Hepatocyte (in vitro differentiated cells): ENCODE measurements around the gene HMGB4. TPM values are rescaled to one million over a fixed set of nuclear protein-coding genes. Genes with fewer than 3 reads are reported as not detected.

Experiments used
- DNase-seq: peaks from one replicate; pipeline ENCODE4 v3.0.0-alpha.2; 2016; ENCODE audit warnings: low spot score
- H2AFZ ChIP-seq: fragments of 200-600 bp; sonication (generic); 2 replicates; pipeline ENCODE4 v1.6.0; 2016; ENCODE audit warnings: antibody characterized with exemption, mild to moderate bottlenecking
- H3K27ac ChIP-seq: fragments of 200-600 bp; sonication (generic); 2 replicates; pipeline ENCODE4 v1.5.1; 2016; ENCODE audit warnings: mild to moderate bottlenecking
- H3K27me3 ChIP-seq: fragments of 200-600 bp; sonication (generic); 2 replicates; pipeline ENCODE4 v1.6.1; 2016
- H3K36me3 ChIP-seq: fragments of 200-600 bp; sonication (generic); replicated peaks from 2 replicates; pipeline ENCODE4 v1.5.1; 2016; ENCODE audit warnings: low read depth; ENCODE audit not compliant: insufficient read depth
- H3K4me1 ChIP-seq: fragments of 200-600 bp; sonication (generic); 2 replicates; pipeline ENCODE4 v1.5.1; 2016; ENCODE audit warnings: mild to moderate bottlenecking, moderate library complexity; ENCODE audit not compliant: insufficient read depth
- H3K4me2 ChIP-seq: fragments of 200-600 bp; sonication (generic); 2 replicates; pipeline ENCODE4 v1.6.0; 2016
- H3K4me3 ChIP-seq: fragments of 200-600 bp; sonication (generic); 2 replicates; pipeline ENCODE4 v1.5.1; 2016; ENCODE audit warnings: mild to moderate bottlenecking
- H3K79me2 ChIP-seq: fragments of 200-600 bp; sonication (generic); 2 replicates; pipeline ENCODE4 v1.6.0; 2017; ENCODE audit warnings: mild to moderate bottlenecking
- H3K9me2 ChIP-seq: fragments of 200-600 bp; sonication (generic); replicated peaks from 2 replicates; pipeline ENCODE4 v1.6.0; 2017; ENCODE audit warnings: mild to moderate bottlenecking; ENCODE audit not compliant: insufficient read depth
- H3K9me3 ChIP-seq: fragments of 200-600 bp; sonication (generic); 2 replicates; pipeline ENCODE4 v1.5.1; 2016; ENCODE audit warnings: low read depth, mild to moderate bottlenecking
- H4K20me1 ChIP-seq: fragments of 200-600 bp; sonication (generic); 2 replicates; pipeline ENCODE4 v1.6.0; 2016; ENCODE audit warnings: mild to moderate bottlenecking; ENCODE audit not compliant: insufficient read depth, poor library complexity, severe bottlenecking
- CTCF ChIP-seq: fragments of 200-600 bp; sonication (generic); IDR thresholded peaks from 2 replicates; pipeline ENCODE4 v1.5.1; 2016; ENCODE audit warnings: antibody characterized with exemption, mild to moderate bottlenecking; ENCODE audit not compliant: poor library complexity
- EZH2 ChIP-seq: fragments of 200-600 bp; sonication (generic); IDR thresholded peaks from 2 replicates; pipeline ENCODE4 v1.6.1; 2016; ENCODE audit warnings: antibody characterized with exemption, mild to moderate bottlenecking, borderline replicate concordance
- EZH2phosphoT487 ChIP-seq: fragments of 200-600 bp; sonication (generic); IDR thresholded peaks from one replicate; pipeline ENCODE4 v1.6.1; 2018; ENCODE audit warnings: antibody characterized with exemption, mild to moderate bottlenecking, low read depth, moderate library complexity; ENCODE audit not compliant: unreplicated experiment, severe bottlenecking
- WGBS: methylation state at CpG from one replicate; pipeline ENCODE4 v1.1.6; 2016; ENCODE audit warnings: low lambda C conversion rate; ENCODE audit errors: missing lambda C conversion rate; 5-methylcytosine and 5-hydroxymethylcytosine counted together
- polyA plus RNA-seq: library from polyadenylated mRNA; unstranded; fragments of >200 nt; fragmentation: Nextera tagmentation; extraction: Ambion mirVana; gene quantifications from 2 replicates; pipeline ENCODE4 v1.2.1, GENCODE V29; 2016
- total RNA-seq: library from RNA; depleted of rRNA; stranded (reverse); fragments of >200 nt; gene quantifications from 2 replicates; pipeline ENCODE4 v1.2.3, GENCODE V29; 2014

Gene HMGB4
- total and polyA plus RNA-seq, 2 experiments from 2014 or later, result not detected

GRCh38 chr1:33874636-33875035 lies 10.8 kb downstream of the HMGB4 start:
- Histone ChIP-seq H3K9me2 (no peaks in the 10 kb centered on the region), H3K27me3 (peaks cover 3% of the 10 kb centered on the region), H4K20me1 (no peaks in the 10 kb centered on the region), H3K4me3 (no peak overlapping the region), H2AFZ (no peak overlapping the region), H3K9me3 (no peaks in the 10 kb centered on the region), H3K27ac (no peak overlapping the region), H3K36me3 (no peaks in the 10 kb centered on the region), H3K79me2 (no peaks in the 10 kb centered on the region), H3K4me2 (no peak overlapping the region), H3K4me1 (no peaks in the 10 kb centered on the region)
- WGBS, result 81% methylated on average over 7 of the region's 7 CpGs
- no peak for DNase-seq
- TF ChIP-seq EZH2, result no peak
- no peak for TF ChIP-seq CTCF
- no peak for TF ChIP-seq EZH2phosphoT487

GRCh38 chr1:33875862-33876261 lies 12.0 kb downstream of the HMGB4 start:
- no peak overlapping the region for H3K27ac ChIP-seq
- H2AFZ ChIP-seq, result no peak overlapping the region
- no peaks in the 10 kb centered on the region for H3K9me2 ChIP-seq
- no peaks in the 10 kb centered on the region for H3K9me3 ChIP-seq
- H3K4me3 ChIP-seq, result no peak overlapping the region
- H4K20me1 ChIP-seq, result no peaks in the 10 kb centered on the region
- DNase-seq, result no peak
- no peaks in the 10 kb centered on the region for H3K4me1 ChIP-seq
- no peaks in the 10 kb centered on the region for H3K36me3 ChIP-seq
- no peak overlapping the region for H3K4me2 ChIP-seq
- no peaks in the 10 kb centered on the region for H3K79me2 ChIP-seq
- H3K27me3 ChIP-seq, result peaks cover 6% of the 10 kb centered on the region
- 89% methylated on average over 3 of the region's 3 CpGs for WGBS
- peak; percentile 5 for TF ChIP-seq CTCF
- TF ChIP-seq EZH2, result no peak

GRCh38 chr1:33876970-33877650 lies 13.2 kb downstream of the HMGB4 start:
- Histone ChIP-seq H3K4me1 (no peaks in the 10 kb centered on the region), H2AFZ (no peak overlapping the region), H3K4me2 (no peak overlapping the region), H3K27ac (no peak overlapping the region), H4K20me1 (no peaks in the 10 kb centered on the region), H3K27me3 (peaks cover 10% of the 10 kb centered on the region), H3K36me3 (no peaks in the 10 kb centered on the region), H3K4me3 (no peak overlapping the region), H3K9me2 (no peaks in the 10 kb centered on the region), H3K79me2 (no peaks in the 10 kb centered on the region), H3K9me3 (no peaks in the 10 kb centered on the region)
- no peak for TF ChIP-seq EZH2
- no peak for TF ChIP-seq EZH2phosphoT487
- TF ChIP-seq CTCF, result no peak
- DNase-seq, result no peak
- 71% methylated on average over 5 of the region's 5 CpGs for WGBS

GRCh38 chr1:33878392-33878791 lies 14.5 kb downstream of the HMGB4 start:
- Histone ChIP-seq H3K27me3 (peaks cover 18% of the 10 kb centered on the region), H3K36me3 (no peaks in the 10 kb centered on the region), H3K4me2 (no peak overlapping the region), H2AFZ (no peak overlapping the region), H3K9me2 (no peaks in the 10 kb centered on the region), H3K27ac (no peak overlapping the region), H4K20me1 (no peaks in the 10 kb centered on the region), H3K4me1 (no peaks in the 10 kb centered on the region), H3K9me3 (no peaks in the 10 kb centered on the region), H3K79me2 (no peaks in the 10 kb centered on the region), H3K4me3 (no peak overlapping the region)
- no peak for TF ChIP-seq EZH2phosphoT487
- TF ChIP-seq EZH2, result no peak
- no peak for TF ChIP-seq CTCF
- 84% methylated on average over 2 of the region's 2 CpGs for WGBS
- no peak for DNase-seq
